SK-N-SH (cell line): ENCODE measurements around the gene MRPL46. TPM values are rescaled to one million over a fixed set of nuclear protein-coding genes. Genes with fewer than 3 reads are reported as not detected.

ENCODE experiments used
- CTCF ChIA-PET: fragments of 300-600, 350-600 bp; formaldehyde crosslinking; extraction: SDS; loops from one replicate; lab custom pipeline; 2021; lab: Yijun Ruan, JAX
- POLR2A ChIA-PET: fragments of 350-600 bp; sonication (Branson Sonifier 250); formaldehyde crosslinking; extraction: SDS; loops from one replicate; lab custom pipeline; 2020; ENCODE audit warnings: antibody characterized with exemption, inconsistent platforms; lab: Yijun Ruan, JAX
- DNase-seq: peaks from one replicate; pipeline ENCODE4 v3.0.0; 2012
- H2AFZ ChIP-seq: fragments of 200-600 bp; sonication (generic); 2 replicates; pipeline ENCODE4 v1.8.1; 2016; ENCODE audit warnings: antibody characterized with exemption, mild to moderate bottlenecking, low read depth
- H3F3A ChIP-seq: fragments of 200-600 bp; sonication (generic); replicated peaks from 2 replicates; pipeline ENCODE3; 2016; ENCODE audit warnings: antibody characterized with exemption, mild to moderate bottlenecking; ENCODE audit not compliant: insufficient read depth
- H3K27ac ChIP-seq, 2 experiments: fragments of 200-500 bp in 1 of 2; fragments of 200-600 bp in 1 of 2; sonication (Bioruptor generic) in 1 of 2; sonication (generic), shearing (Covaris generic) in 1 of 2; 2 replicates each; pipeline versions ENCODE4 v1.5.1 to v1.6.1; 2014 to 2016; ENCODE audit warnings: low read depth in 2 of 2, inconsistent platforms in 1 of 2, low read length in 1 of 2, mild to moderate bottlenecking in 1 of 2, mixed read lengths in 1 of 2
- H3K27me3 ChIP-seq: fragments of 200-600 bp; sonication (generic), shearing (Covaris generic); 2 replicates; pipeline ENCODE4 v1.6.1; 2016; ENCODE audit warnings: mixed run types; ENCODE audit not compliant: insufficient read depth
- H3K36me3 ChIP-seq, 2 experiments: fragments of 200-500 bp in 1 of 2; fragments of 200-600 bp in 1 of 2; sonication (Bioruptor generic) in 1 of 2; sonication (generic) in 1 of 2; replicated peaks in 1 of 2; 2 replicates each; pipeline versions ENCODE3 to v1.5.1; 2014 to 2016; ENCODE audit warnings: low read length in 1 of 2, mild to moderate bottlenecking in 1 of 2; ENCODE audit not compliant: insufficient read depth in 2 of 2, control insufficient read depth in 1 of 2
- H3K4me1 ChIP-seq, 2 experiments: fragments of 200-500 bp in 1 of 2; fragments of 200-600 bp in 1 of 2; sonication (Bioruptor generic) in 1 of 2; sonication (generic), shearing (Covaris generic) in 1 of 2; 2 replicates each; pipeline versions ENCODE4 v1.5.1 to v1.6.1; 2014 to 2016; ENCODE audit warnings: low read depth in 1 of 2, low read length in 1 of 2, mixed run types in 1 of 2; ENCODE audit not compliant: insufficient read depth in 2 of 2, control insufficient read depth in 1 of 2
- H3K4me2 ChIP-seq: fragments of 200-600 bp; sonication (generic), shearing (Covaris generic); 2 replicates; pipeline ENCODE4 v1.6.1; 2017; ENCODE audit warnings: mixed run types
- H3K4me3 ChIP-seq, 2 experiments: fragments of 200-500 bp in 1 of 2; fragments of 200-600 bp in 1 of 2; sonication (Bioruptor generic) in 1 of 2; sonication (generic), shearing (Covaris generic) in 1 of 2; 2 replicates each; pipeline versions ENCODE4 v1.5.1 to v1.8.1; 2014 to 2016; ENCODE audit warnings: low read depth in 2 of 2, inconsistent platforms in 1 of 2, low read length in 1 of 2, mild to moderate bottlenecking in 1 of 2, mixed read lengths in 1 of 2, moderate library complexity in 1 of 2
- H3K79me2 ChIP-seq: fragments of 200-600 bp; sonication (generic); 2 replicates; pipeline ENCODE4 v1.8.1; 2017; ENCODE audit warnings: mild to moderate bottlenecking; ENCODE audit not compliant: insufficient read depth
- H3K9ac ChIP-seq: fragments of 200-600 bp; sonication (generic); 2 replicates; pipeline ENCODE4 v1.6.1; 2017; ENCODE audit warnings: mixed run types
- H3K9me2 ChIP-seq: fragments of 200-600 bp; sonication (generic); 2 replicates; pipeline ENCODE4 v1.6.1; 2017; ENCODE audit warnings: mixed run types
- H3K9me3 ChIP-seq: fragments of 200-600 bp; sonication (generic); 2 replicates; pipeline ENCODE4 v1.6.1; 2017; ENCODE audit warnings: mixed run types, mild to moderate bottlenecking, moderate library complexity
- H4K20me1 ChIP-seq: fragments of 200-600 bp; sonication (generic); 2 replicates; pipeline ENCODE4 v1.6.1; 2017; ENCODE audit warnings: mild to moderate bottlenecking, mixed run types; ENCODE audit not compliant: insufficient read depth
- CHD2 ChIP-seq: fragments of 150-350 bp; IDR thresholded peaks from 2 replicates; pipeline ENCODE4 v1.6.1; 2018; ENCODE audit warnings: low read length; ENCODE audit not compliant: partially characterized antibody
- ELF1 ChIP-seq: IDR thresholded peaks from 2 replicates; pipeline ENCODE4 v1.4.0; 2012
- EZH2phosphoT487 ChIP-seq: fragments of 200-600 bp; sonication (generic); IDR thresholded peaks from 2 replicates; pipeline ENCODE4 v1.6.1; 2017; ENCODE audit warnings: low read depth, mixed run types, mild to moderate bottlenecking, antibody characterized with exemption, moderate library complexity, borderline replicate concordance
- GATA2 ChIP-seq: sonication (generic); formaldehyde crosslinking; IDR thresholded peaks from 2 replicates; pipeline ENCODE4 v1.5.0; 2020; ENCODE audit warnings: mild to moderate bottlenecking, missing genetic modification reagents
- MEF2A ChIP-seq: IDR thresholded peaks from 2 replicates; pipeline ENCODE4 v1.4.0; 2012; ENCODE audit warnings: low read depth, borderline replicate concordance
- MXI1 ChIP-seq: IDR thresholded peaks from 2 replicates; pipeline ENCODE4 v1.6.1; 2012; ENCODE audit warnings: mild to moderate bottlenecking, low read depth, low read length, improper control_type of control experiment
- NRF1 ChIP-seq: IDR thresholded peaks from 2 replicates; pipeline ENCODE4 v1.6.1; 2012; ENCODE audit warnings: low read depth, mild to moderate bottlenecking, low read length
- POLR2AphosphoS5 ChIP-seq: IDR thresholded peaks from 2 replicates; pipeline ENCODE4 v1.6.1; 2012; ENCODE audit warnings: low read depth, low read length
- RCOR1 ChIP-seq: fragments of 150-350 bp; IDR thresholded peaks from 2 replicates; pipeline ENCODE4 v1.6.1; 2017; ENCODE audit warnings: antibody characterized with exemption, low read length
- RXRA ChIP-seq: IDR thresholded peaks from 2 replicates; pipeline ENCODE4 v1.4.0; 2012; ENCODE audit warnings: low read depth, mild to moderate bottlenecking, borderline replicate concordance
- SIN3A ChIP-seq: IDR thresholded peaks from 2 replicates; pipeline ENCODE4 v1.6.1; 2012; ENCODE audit warnings: low read depth, mild to moderate bottlenecking, low read length, moderate library complexity, borderline replicate concordance
- TCF12 ChIP-seq: IDR thresholded peaks from 2 replicates; pipeline ENCODE4 v1.4.0; 2012
- TEAD4 ChIP-seq: IDR thresholded peaks from 2 replicates; pipeline ENCODE4 v1.4.0; 2012; ENCODE audit warnings: mild to moderate bottlenecking, borderline replicate concordance; ENCODE audit not compliant: insufficient read depth
- polyA plus RNA-seq, 3 experiments: library from polyadenylated mRNA; depleted of rRNA; stranded (reverse); fragments of >200 nt; gene quantifications; 2 replicates each; pipeline ENCODE4 v1.2.3, GENCODE V29; 2012
- TF ChIP-seq, protein P1 (sequence below): IDR thresholded peaks from 2 replicates; pipeline ENCODE4 v1.4.0; 2012; ENCODE audit warnings: low read depth, borderline replicate concordance
- TF ChIP-seq, protein P2 (sequence below): fragments of 200-600 bp; sonication (generic); IDR thresholded peaks from 2 replicates; pipeline ENCODE4 v1.6.1; 2017; ENCODE audit warnings: antibody characterized with exemption, mild to moderate bottlenecking, moderate library complexity
- TF ChIP-seq, protein P3 (sequence below): IDR thresholded peaks from 2 replicates; pipeline ENCODE4; 2012
- TF ChIP-seq, protein P4 (sequence below): fragments of 150-350 bp; IDR thresholded peaks from 2 replicates; pipeline ENCODE4 v1.6.1; 2017; ENCODE audit warnings: antibody characterized with exemption, low read length, low read depth, borderline replicate concordance

Gene MRPL46
- polyA plus RNA-seq, 1 of the 3 experiments (the other 2 are of a cell fraction), result 33.8 TPM

DNA sequence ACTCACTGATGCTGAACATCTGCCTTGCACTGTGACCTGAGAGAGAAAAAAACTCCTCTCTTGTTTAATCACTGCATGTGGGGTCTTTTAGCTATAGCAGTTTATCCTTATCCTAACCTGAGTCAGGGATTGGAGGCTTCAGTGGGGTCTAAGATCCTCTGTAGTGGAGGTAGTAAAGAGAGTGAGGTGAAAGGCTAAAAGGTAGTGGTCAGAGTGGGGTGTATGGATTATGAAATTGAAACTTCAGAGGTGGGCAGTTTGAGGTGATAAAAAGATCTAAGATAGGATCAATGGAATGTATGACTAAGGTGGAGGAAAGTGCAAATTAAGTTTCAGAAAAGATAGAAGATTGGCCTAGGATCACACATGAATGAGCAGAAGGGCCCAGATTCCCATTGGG, 42.8 kb upstream of the MRPL46 start:
- CTCF ChIA-PET, result interaction anchor here (1.0 kb wide), 1 partner anchor 11 kb away, joined by 3 read pairs; no protein-coding TSS in a partner anchor
- TF ChIP-seq, protein P1, sequence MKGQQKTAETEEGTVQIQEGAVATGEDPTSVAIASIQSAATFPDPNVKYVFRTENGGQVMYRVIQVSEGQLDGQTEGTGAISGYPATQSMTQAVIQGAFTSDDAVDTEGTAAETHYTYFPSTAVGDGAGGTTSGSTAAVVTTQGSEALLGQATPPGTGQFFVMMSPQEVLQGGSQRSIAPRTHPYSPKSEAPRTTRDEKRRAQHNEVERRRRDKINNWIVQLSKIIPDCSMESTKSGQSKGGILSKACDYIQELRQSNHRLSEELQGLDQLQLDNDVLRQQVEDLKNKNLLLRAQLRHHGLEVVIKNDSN, result no peak
- TF ChIP-seq RCOR1, result no peak
- TF ChIP-seq TEAD4, result no peak
- TF ChIP-seq, protein P2, sequence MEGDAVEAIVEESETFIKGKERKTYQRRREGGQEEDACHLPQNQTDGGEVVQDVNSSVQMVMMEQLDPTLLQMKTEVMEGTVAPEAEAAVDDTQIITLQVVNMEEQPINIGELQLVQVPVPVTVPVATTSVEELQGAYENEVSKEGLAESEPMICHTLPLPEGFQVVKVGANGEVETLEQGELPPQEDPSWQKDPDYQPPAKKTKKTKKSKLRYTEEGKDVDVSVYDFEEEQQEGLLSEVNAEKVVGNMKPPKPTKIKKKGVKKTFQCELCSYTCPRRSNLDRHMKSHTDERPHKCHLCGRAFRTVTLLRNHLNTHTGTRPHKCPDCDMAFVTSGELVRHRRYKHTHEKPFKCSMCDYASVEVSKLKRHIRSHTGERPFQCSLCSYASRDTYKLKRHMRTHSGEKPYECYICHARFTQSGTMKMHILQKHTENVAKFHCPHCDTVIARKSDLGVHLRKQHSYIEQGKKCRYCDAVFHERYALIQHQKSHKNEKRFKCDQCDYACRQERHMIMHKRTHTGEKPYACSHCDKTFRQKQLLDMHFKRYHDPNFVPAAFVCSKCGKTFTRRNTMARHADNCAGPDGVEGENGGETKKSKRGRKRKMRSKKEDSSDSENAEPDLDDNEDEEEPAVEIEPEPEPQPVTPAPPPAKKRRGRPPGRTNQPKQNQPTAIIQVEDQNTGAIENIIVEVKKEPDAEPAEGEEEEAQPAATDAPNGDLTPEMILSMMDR, result no peak
- TF ChIP-seq MEF2A, result no peak
- no peak for TF ChIP-seq SIN3A
- TF ChIP-seq, protein P3, sequence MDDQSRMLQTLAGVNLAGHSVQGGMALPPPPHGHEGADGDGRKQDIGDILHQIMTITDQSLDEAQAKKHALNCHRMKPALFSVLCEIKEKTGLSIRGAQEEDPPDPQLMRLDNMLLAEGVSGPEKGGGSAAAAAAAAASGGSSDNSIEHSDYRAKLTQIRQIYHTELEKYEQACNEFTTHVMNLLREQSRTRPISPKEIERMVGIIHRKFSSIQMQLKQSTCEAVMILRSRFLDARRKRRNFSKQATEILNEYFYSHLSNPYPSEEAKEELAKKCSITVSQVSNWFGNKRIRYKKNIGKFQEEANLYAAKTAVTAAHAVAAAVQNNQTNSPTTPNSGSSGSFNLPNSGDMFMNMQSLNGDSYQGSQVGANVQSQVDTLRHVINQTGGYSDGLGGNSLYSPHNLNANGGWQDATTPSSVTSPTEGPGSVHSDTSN, result no peak
- TF ChIP-seq CHD2, result no peak
- TF ChIP-seq MXI1, result no peak
- no peak for TF ChIP-seq POLR2AphosphoS5
- TF ChIP-seq GATA2, result no peak
- no peak for TF ChIP-seq ELF1
- no peak for TF ChIP-seq TCF12
- no peak for TF ChIP-seq EZH2phosphoT487
- no peak for TF ChIP-seq RXRA
- TF ChIP-seq NRF1, result no peak
- TF ChIP-seq, protein P4, sequence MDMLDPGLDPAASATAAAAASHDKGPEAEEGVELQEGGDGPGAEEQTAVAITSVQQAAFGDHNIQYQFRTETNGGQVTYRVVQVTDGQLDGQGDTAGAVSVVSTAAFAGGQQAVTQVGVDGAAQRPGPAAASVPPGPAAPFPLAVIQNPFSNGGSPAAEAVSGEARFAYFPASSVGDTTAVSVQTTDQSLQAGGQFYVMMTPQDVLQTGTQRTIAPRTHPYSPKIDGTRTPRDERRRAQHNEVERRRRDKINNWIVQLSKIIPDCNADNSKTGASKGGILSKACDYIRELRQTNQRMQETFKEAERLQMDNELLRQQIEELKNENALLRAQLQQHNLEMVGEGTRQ, result no peak
- POLR2A ChIA-PET, result no interaction called here

More for the DNA sequence above, 42.8 kb upstream of the MRPL46 start:
- H3K4me3 ChIP-seq, result no peak overlapping the region
- no peak overlapping the region for H3K27ac ChIP-seq
- H3K9me2 ChIP-seq, result no peaks in the 10 kb centered on the region
- H2AFZ ChIP-seq, result no peak overlapping the region
- H3K79me2 ChIP-seq, result no peaks in the 10 kb centered on the region
- H3K4me2 ChIP-seq, result no peak overlapping the region
- H3K27me3 ChIP-seq, result no peaks in the 10 kb centered on the region
- H3K4me1 ChIP-seq, result peaks cover 0 to 3% of the 10 kb centered on the region in 2 experiments; a peak in 1 of 4 replicates
- DNase-seq, result no peak
- no peaks in the 10 kb centered on the region for H4K20me1 ChIP-seq
- H3K9ac ChIP-seq, result no peak overlapping the region
- H3F3A ChIP-seq, result no peaks in the 10 kb centered on the region
- H3K9me3 ChIP-seq, result no peaks in the 10 kb centered on the region
- H3K36me3 ChIP-seq, result peaks cover 10 to 52% of the 10 kb centered on the region in 2 experiments
